Endometrial microvascular endothelial cells (primary cell): ENCODE data around the gene ACAP3. TPM values are rescaled to one million over a fixed set of nuclear protein-coding genes. Genes with fewer than 3 reads are reported as not detected.

Experiments
- in situ Hi-C: cut with HindIII; loops from 2 replicates; pipeline ENCODE4 v1.10.0; 2017; ENCODE audit warnings: low sequenced_read_pairs, low pct_unique_long_range_greater_than_20kb; ENCODE audit errors: inconsistent ontology term
- total RNA-seq: library from RNA; depleted of rRNA; stranded (reverse); fragments of >200 nt; gene quantifications from one replicate; pipeline ENCODE4 v1.2.3, GENCODE V29; 2015; ENCODE audit errors: inconsistent ontology term

The ACAP3 gene
- 28.7 TPM for total RNA-seq

- in situ Hi-C loops, result no loop called here
Observed at GRCh38 chr1:1307923-1308755, at the start of gene ACAP3, which contains the start of gene PUSL1. ACAP3 (minus strand) TSS chr1:1307930; CDS start chr1:1307815, 115 bp downstream. PUSL1 (plus strand) TSS chr1:1308597; CDS start chr1:1308644, 47 bp downstream.

- in situ Hi-C loops, result no loop called here
Observed at GRCh38 chr1:1356796-1357401, 49.2 kb upstream of the ACAP3 start.

- in situ Hi-C loops, result no loop called here
Observed at GRCh38 chr1:1356166-1356795, 48.6 kb upstream of the ACAP3 start.

GRCh38 chr1:1355416-1355815, 47.7 kb upstream of the ACAP3 start:
- in situ Hi-C loops, result no loop called here

GRCh38 chr1:1354271-1355247, 46.8 kb upstream of the ACAP3 start:
- in situ Hi-C loops, result no loop called here

- in situ Hi-C loops, result no loop called here
Observed at GRCh38 chr1:1353389-1354151, 45.8 kb upstream of the ACAP3 start.

- in situ Hi-C loops, result no loop called here
Observed at GRCh38 chr1:1352786-1353388, 45.2 kb upstream of the ACAP3 start.

- in situ Hi-C loops, result no loop called here
Observed at GRCh38 chr1:1351511-1352427, 44.0 kb upstream of the ACAP3 start.

- in situ Hi-C loops, result no loop called here
Observed at GRCh38 chr1:1349256-1350012, 41.7 kb upstream of the ACAP3 start, which contains the start of gene DVL1. DVL1 (minus strand) TSS chr1:1349418; CDS start chr1:1349065, 353 bp downstream.

GRCh38 chr1:1348420-1349255, 40.9 kb upstream of the ACAP3 start:
- in situ Hi-C loops, result no loop called here

- in situ Hi-C loops, result no loop called here
Observed at GRCh38 chr1:1347663-1348419, 40.1 kb upstream of the ACAP3 start.

GRCh38 chr1:1347026-1347595, 39.4 kb upstream of the ACAP3 start:
- in situ Hi-C loops, result no loop called here

GRCh38 chr1:1346501-1346890, 38.8 kb upstream of the ACAP3 start:
- in situ Hi-C loops, result no loop called here

- in situ Hi-C loops, result no loop called here
Observed at GRCh38 chr1:1345860-1346500, 38.2 kb upstream of the ACAP3 start.
